GM19035 (cell line): Measurements from ENCODE around the gene LRRC18.

ENCODE experiments used
- ATAC-seq: cut with Tn5 transposase; IDR thresholded peaks from one replicate; pipeline ENCODE4 v1.9.1; 2021; ENCODE audit not compliant: unreplicated experiment

LRRC18 gene

GRCh38 chr10:48939790-48940325 is at the start of gene LRRC18:
TSS of gene LRRC18 (minus strand) at chr10:48939840. CDS start at chr10:48914155, 25,685 bp downstream.
- ATAC-seq = no peak

GRCh38 chr10:48985621-48986158 is 46.0 kb upstream of the LRRC18 start:
- ATAC-seq = no peak

- no peak for ATAC-seq
These were observed 44.2 kb upstream of the LRRC18 start for GRCh38 chr10:48983648-48984351.

- no peak for ATAC-seq
These were observed 42.9 kb upstream of the LRRC18 start for GRCh38 chr10:48982584-48982983.

GRCh38 chr10:48981310-48981907 is 41.8 kb upstream of the LRRC18 start:
- ATAC-seq = no peak

GRCh38 chr10:48978318-48978717 is 38.7 kb upstream of the LRRC18 start:
- ATAC-seq = no peak

- ATAC-seq = no peak
These were observed 36.6 kb upstream of the LRRC18 start for GRCh38 chr10:48976196-48976595.

- no peak for ATAC-seq
These were observed 35.0 kb upstream of the LRRC18 start for GRCh38 chr10:48974510-48975156.

- no peak for ATAC-seq
These were observed 33.4 kb upstream of the LRRC18 start for GRCh38 chr10:48973065-48973464.

GRCh38 chr10:48970654-48971053 is 31.0 kb upstream of the LRRC18 start:
- ATAC-seq = no peak

GRCh38 chr10:48970046-48970445 is 30.4 kb upstream of the LRRC18 start:
- no peak for ATAC-seq

GRCh38 chr10:48968036-48968435 is 28.4 kb upstream of the LRRC18 start:
- ATAC-seq = no peak

- ATAC-seq = no peak
These were observed 25.8 kb upstream of the LRRC18 start for GRCh38 chr10:48965460-48965859.

GRCh38 chr10:48964038-48964437 is 24.4 kb upstream of the LRRC18 start:
- no peak for ATAC-seq

GRCh38 chr10:48958598-48959190 is 19.1 kb upstream of the LRRC18 start:
- no peak for ATAC-seq

GRCh38 chr10:48957361-48958151 is 17.9 kb upstream of the LRRC18 start:
- no peak for ATAC-seq

- no peak for ATAC-seq
These were observed 12.1 kb upstream of the LRRC18 start for GRCh38 chr10:48951707-48952106.

GRCh38 chr10:48948470-48949037 is 8.9 kb upstream of the LRRC18 start:
- ATAC-seq = no peak

- ATAC-seq = no peak
These were observed 8.2 kb upstream of the LRRC18 start for GRCh38 chr10:48947690-48948469.
